ENCODE measurements around the gene OR2AJ1.

OR2AJ1 gene

GRCh38 chr1:247962911-247963588, 38.4 kb downstream of the OR2AJ1 start:
- DNase-seq (ENCODE audit: low read depth): no peak

GRCh38 chr1:247964933-247965332, 40.2 kb downstream of the OR2AJ1 start, which contains the start of gene OR2AK2:
TSS of gene OR2AK2 (plus strand) at chr1:247965233. CDS start at chr1:247965377, 144 bp downstream.
- DNase-seq (ENCODE audit: low read depth): no peak

GRCh38 chr1:247966532-247967204, 42.0 kb downstream of the OR2AJ1 start:
- DNase-seq (ENCODE audit: low read depth): no peak

Measured in stimulated activated CD8-positive, alpha-beta memory T cell treated with anti-CD3 and anti-CD28 coated beads, Interleukin-4, amount 100 ng/mL, for 24 hours (primary cell).